ENCODE results near the gene SULT1A2. TPM values are rescaled to one million over a fixed set of nuclear protein-coding genes. Genes with fewer than 3 reads are reported as not detected.
"Not testable (repeated sequence)": the region's sequence is repeated elsewhere in the genome, so short reads cannot be mapped to it uniquely, and the experiment has no call there.

Gene SULT1A2
- total RNA-seq, 1 donor from 2014 or later: not detected

DNA sequence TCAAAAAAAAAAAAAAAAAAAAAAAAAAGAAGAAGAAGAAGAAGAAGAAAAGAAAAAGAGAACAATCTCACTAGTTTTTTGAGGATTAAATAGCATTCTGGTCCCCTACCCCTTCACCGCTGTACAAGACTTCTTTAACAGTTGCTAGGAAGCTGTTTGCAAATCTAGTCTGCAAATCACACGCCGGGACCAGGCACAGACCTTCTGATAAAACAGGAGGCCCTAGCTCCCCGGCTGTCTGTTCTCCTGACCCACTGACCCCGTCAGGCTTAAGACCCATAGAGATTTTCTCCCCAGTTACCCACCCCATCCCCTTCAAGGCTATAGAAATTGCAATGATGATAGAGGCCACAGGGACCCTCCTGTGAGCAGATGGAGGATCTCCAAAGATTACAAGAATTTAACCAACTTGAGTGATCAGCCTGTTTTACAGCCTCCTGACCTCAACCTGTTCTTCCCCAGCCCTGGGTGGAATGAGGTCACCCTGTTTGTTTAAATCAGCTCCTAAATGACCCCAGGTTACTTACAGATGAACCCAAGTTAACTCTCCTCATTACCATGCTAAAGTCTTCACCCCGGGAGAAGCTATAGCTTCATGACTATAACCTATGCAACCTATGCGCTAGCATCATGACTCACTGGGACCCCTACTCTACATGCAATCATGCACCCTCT, 24.8 kb upstream of the SULT1A2 start:
- H3K9me3 Mint-ChIP-seq: no peaks in the 10 kb centered on the region
- peaks cover 16% of the 10 kb centered on the region for H3K4me1 Mint-ChIP-seq
- ChIA-PET POLR2A (interaction anchor here (0.6 to 0.7 kb wide), 2 partner anchors 115 to 241 kb away, joined by 3 to 7 read pairs; no protein-coding TSS in a partner anchor), CTCF (no interaction called here)
- H3K27me3 Mint-ChIP-seq: peaks cover 2% of the 10 kb centered on the region
- TF ChIP-seq, protein P1, sequence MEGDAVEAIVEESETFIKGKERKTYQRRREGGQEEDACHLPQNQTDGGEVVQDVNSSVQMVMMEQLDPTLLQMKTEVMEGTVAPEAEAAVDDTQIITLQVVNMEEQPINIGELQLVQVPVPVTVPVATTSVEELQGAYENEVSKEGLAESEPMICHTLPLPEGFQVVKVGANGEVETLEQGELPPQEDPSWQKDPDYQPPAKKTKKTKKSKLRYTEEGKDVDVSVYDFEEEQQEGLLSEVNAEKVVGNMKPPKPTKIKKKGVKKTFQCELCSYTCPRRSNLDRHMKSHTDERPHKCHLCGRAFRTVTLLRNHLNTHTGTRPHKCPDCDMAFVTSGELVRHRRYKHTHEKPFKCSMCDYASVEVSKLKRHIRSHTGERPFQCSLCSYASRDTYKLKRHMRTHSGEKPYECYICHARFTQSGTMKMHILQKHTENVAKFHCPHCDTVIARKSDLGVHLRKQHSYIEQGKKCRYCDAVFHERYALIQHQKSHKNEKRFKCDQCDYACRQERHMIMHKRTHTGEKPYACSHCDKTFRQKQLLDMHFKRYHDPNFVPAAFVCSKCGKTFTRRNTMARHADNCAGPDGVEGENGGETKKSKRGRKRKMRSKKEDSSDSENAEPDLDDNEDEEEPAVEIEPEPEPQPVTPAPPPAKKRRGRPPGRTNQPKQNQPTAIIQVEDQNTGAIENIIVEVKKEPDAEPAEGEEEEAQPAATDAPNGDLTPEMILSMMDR (IDR thresholded peaks at IDR 0.05): no peak
- no peak for ATAC-seq (ENCODE audit: low read depth)
- H3K4me3 Mint-ChIP-seq: no peak overlapping the region
- no peak for DNase-seq
- H3K36me3 Mint-ChIP-seq (ENCODE audit: low read depth): no peaks in the 10 kb centered on the region
- no peak overlapping the region for H3K27ac Mint-ChIP-seq
- intact Hi-C loops (cut with micrococcal nuclease): no loop called here

DNA sequence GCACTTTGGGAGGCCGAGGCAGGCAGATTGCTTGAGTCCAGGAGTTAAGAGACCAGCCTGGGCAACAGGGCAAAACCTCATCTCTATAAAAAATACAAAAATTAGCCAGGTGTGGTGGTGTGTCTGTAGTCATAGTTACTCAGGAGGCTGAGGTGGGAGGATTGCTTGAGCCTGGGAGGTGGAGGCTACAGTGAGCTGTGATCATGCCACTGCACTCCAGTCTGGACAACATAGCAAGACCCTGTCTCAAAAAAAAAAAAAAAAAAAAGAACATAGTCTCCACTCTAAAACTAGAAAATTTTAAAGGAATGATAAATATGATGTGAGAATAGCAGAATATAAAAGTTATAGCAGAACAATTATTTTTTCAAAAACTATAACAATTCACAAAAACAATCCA, 23.5 kb upstream of the SULT1A2 start:
- H3K27me3 Mint-ChIP-seq; intact Hi-C loops (cut with micrococcal nuclease); H3K36me3 Mint-ChIP-seq (ENCODE audit: low read depth); H3K4me3 Mint-ChIP-seq; H3K9me3 Mint-ChIP-seq; H3K27ac Mint-ChIP-seq; DNase-seq; POLR2A ChIA-PET; ATAC-seq (ENCODE audit: low read depth); CTCF ChIA-PET: not testable (repeated sequence)
- H3K4me1 Mint-ChIP-seq: peaks cover 20% of the 10 kb centered on the region

DNA sequence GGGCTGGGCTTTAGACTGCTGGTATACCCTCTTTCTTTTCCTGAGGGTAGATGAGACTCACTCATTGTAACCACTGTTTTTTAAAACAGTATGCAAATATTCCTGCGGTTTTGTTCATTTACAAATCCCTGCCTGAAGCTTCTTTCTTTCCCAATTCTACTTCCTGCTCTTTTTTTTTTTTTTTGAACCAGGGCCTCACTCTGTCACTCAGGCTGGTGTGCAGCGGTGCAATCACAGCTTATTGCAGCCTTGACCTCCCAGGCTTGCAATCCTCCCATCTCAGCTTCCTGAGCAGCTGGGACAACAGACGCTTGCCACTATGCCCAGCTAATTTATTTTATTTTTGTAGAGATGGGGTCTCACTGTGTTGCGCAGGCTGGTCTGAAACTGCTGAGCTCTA, 21.0 kb upstream of the SULT1A2 start:
- no peak for ATAC-seq (ENCODE audit: low read depth)
- Mint-ChIP-seq H3K27me3 (no peaks in the 10 kb centered on the region), H3K4me3 (no peak overlapping the region), H3K27ac (no peak overlapping the region), H3K4me1 (peaks cover 18% of the 10 kb centered on the region), H3K9me3 (no peaks in the 10 kb centered on the region), H3K36me3 (ENCODE audit: low read depth) (no peaks in the 10 kb centered on the region)
- intact Hi-C loops (cut with micrococcal nuclease): loop anchor here (5.0 kb wide), 2 partner anchors 66 to 126 kb away; partner anchors contain the start of genes APOBR, CLN3 and SGF29
- no peak for DNase-seq
- ChIA-PET CTCF (no interaction called here), POLR2A (interaction anchor here (0.7 kb wide), 2 partner anchors 205 to 219 kb away, joined by 4 to 6 read pairs; partner anchors contain the start of gene ATXN2L)
- TF ChIP-seq, protein P1 (IDR thresholded peaks at IDR 0.05): no peak

DNA sequence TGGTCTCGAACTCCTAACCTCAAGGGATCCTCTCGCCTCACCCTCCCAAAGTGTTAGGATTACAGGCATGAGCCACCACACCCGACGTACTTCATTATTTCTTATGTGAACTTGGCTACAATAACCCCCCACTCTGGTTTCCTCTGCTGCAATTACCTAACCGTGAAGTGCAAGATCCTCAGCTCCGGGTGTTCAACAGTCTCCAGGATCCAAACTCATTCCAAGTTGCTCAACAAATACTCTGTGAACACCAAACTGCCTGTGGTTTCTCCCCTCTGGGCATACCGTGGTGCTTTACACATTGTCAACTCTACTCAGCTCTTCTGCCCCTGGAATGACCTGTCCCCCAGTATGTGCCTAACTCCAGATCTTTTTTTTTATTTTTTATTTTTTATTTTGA, 19.8 kb upstream of the SULT1A2 start:
- H3K27ac Mint-ChIP-seq: no peak overlapping the region
- H3K4me3 Mint-ChIP-seq: no peak overlapping the region
- CTCF ChIA-PET: no interaction called here
- H3K4me1 Mint-ChIP-seq: peaks cover 12% of the 10 kb centered on the region
- TF ChIP-seq, protein P1 (IDR thresholded peaks at IDR 0.05): no peak
- POLR2A ChIA-PET: no interaction called here
- no peaks in the 10 kb centered on the region for H3K27me3 Mint-ChIP-seq
- intact Hi-C loops (cut with micrococcal nuclease): loop anchor here (5.0 kb wide), 2 partner anchors 64 to 124 kb away; partner anchors contain the start of genes APOBR, CLN3 and SGF29
- DNase-seq: no peak
- H3K9me3 Mint-ChIP-seq: no peaks in the 10 kb centered on the region
- no peaks in the 10 kb centered on the region for H3K36me3 Mint-ChIP-seq (ENCODE audit: low read depth)
- ATAC-seq (ENCODE audit: low read depth): no peak

DNA sequence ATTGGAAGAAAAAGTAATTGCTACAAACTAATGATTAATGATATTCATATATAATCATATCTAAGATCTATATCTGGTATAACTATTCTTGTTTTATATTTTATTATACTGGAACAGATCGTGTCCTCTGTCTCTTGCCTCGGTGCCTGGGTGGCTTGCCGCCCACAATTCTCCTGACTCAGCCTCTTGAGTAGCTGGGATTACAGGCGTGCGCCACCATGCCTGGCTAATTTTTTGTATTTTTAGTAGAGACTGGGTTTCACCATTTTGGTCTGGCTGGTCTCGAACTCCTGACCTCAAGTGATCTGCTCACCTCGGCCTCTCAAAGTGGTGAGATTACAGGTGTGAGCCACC, 19.4 kb upstream of the SULT1A2 start:
- H3K27me3 Mint-ChIP-seq; POLR2A ChIA-PET; H3K4me3 Mint-ChIP-seq; ATAC-seq (ENCODE audit: low read depth); DNase-seq; CTCF ChIA-PET; H3K36me3 Mint-ChIP-seq (ENCODE audit: low read depth); H3K9me3 Mint-ChIP-seq; H3K27ac Mint-ChIP-seq: not testable (repeated sequence)
- intact Hi-C loops (cut with micrococcal nuclease): loop anchor here (5.0 kb wide), 2 partner anchors 64 to 124 kb away; partner anchors contain the start of genes APOBR, CLN3 and SGF29
- H3K4me1 Mint-ChIP-seq: peaks cover 12% of the 10 kb centered on the region

DNA sequence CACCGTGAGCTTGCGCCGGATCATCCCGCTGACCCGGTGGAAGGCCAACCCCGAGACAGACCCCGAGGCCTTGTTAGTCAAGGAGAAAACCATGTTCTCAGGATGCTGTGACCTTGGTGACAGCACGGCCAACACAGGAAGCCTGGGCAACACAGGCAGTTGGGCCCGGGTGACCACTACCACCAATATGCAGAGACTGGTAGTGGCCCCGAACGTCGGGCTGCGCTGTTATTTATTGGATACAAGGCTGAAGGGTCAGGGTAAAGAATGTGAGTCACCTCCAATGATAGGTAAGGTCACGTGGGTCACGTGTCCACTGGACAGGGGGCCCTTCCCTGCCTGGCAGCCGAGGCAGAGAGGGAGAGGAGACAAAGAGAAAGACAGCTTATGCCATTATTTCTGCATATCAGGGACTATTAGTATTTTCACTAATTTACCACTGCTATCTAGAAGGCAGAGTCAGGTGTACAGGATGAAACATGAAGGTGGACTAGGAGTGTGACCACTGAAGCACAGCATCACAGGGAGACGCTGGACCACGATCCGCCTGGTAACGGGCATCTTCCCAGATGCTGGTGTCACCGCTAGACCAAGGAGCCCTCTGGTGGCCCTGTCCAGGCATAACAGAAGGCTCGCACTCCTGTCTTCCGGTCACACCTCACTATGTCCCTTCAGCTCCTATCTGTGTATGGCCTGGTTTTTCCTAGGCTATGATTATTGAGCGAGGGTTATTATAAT, 18.8 kb upstream of the SULT1A2 start:
- ATAC-seq (ENCODE audit: low read depth); H3K27me3 Mint-ChIP-seq; DNase-seq; POLR2A ChIA-PET; H3K9me3 Mint-ChIP-seq; H3K4me3 Mint-ChIP-seq; H3K27ac Mint-ChIP-seq; CTCF ChIA-PET; H3K36me3 Mint-ChIP-seq (ENCODE audit: low read depth): not testable (repeated sequence)
- intact Hi-C loops (cut with micrococcal nuclease): loop anchor here (5.0 kb wide), 2 partner anchors 63 to 123 kb away; partner anchors contain the start of genes APOBR, CLN3 and SGF29
- peaks cover 12% of the 10 kb centered on the region for H3K4me1 Mint-ChIP-seq

DNA sequence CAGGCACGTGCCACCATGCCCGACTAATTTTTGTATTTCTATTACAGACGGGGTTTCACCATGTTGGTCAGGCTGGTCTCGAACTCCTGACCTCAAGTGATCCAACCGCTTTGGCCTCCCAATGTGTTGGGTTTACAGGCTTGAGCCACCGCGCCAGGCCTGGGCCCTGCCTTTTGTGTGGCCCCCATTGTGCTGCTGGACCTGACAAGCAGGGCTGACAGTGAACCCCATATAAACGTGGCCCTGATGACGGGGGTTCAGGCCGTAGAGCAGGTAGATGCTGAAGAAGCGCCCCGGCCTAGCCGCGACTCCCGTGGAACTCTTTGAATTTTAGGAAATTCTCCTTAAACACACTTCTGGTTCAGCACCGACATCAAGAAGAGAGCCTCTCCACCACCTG, 17.7 kb upstream of the SULT1A2 start:
- H3K27me3 Mint-ChIP-seq; H3K36me3 Mint-ChIP-seq (ENCODE audit: low read depth); H3K9me3 Mint-ChIP-seq; intact Hi-C loops (cut with micrococcal nuclease); ATAC-seq (ENCODE audit: low read depth); DNase-seq; H3K4me3 Mint-ChIP-seq; POLR2A ChIA-PET; H3K27ac Mint-ChIP-seq; CTCF ChIA-PET: not testable (repeated sequence)
- peaks cover 12% of the 10 kb centered on the region for H3K4me1 Mint-ChIP-seq

DNA sequence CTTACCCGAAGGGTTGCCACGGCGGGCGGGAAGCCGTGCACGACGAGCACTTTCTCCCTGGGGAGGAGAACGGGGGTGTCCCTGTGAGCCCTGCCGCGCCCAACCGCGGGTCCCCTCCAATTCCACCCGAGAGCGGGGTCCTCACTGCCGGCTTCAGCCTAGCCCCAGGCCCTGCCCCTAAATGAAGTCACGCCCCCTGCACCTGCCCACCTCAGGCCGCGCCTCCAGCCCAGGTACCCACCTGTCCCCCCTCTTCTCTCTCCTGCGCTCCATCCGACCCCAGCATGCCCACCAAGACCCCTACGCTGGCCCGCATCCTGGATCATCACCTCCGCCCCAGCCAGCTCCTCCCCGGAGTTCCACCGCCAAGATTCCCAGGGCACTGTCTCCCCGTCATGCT, 17.1 kb upstream of the SULT1A2 start:
- H3K27ac Mint-ChIP-seq; H3K9me3 Mint-ChIP-seq; CTCF ChIA-PET; H3K36me3 Mint-ChIP-seq (ENCODE audit: low read depth); POLR2A ChIA-PET; H3K4me3 Mint-ChIP-seq; DNase-seq; intact Hi-C loops (cut with micrococcal nuclease); ATAC-seq (ENCODE audit: low read depth); H3K27me3 Mint-ChIP-seq: not testable (repeated sequence)
- peaks cover 12% of the 10 kb centered on the region for H3K4me1 Mint-ChIP-seq

DNA sequence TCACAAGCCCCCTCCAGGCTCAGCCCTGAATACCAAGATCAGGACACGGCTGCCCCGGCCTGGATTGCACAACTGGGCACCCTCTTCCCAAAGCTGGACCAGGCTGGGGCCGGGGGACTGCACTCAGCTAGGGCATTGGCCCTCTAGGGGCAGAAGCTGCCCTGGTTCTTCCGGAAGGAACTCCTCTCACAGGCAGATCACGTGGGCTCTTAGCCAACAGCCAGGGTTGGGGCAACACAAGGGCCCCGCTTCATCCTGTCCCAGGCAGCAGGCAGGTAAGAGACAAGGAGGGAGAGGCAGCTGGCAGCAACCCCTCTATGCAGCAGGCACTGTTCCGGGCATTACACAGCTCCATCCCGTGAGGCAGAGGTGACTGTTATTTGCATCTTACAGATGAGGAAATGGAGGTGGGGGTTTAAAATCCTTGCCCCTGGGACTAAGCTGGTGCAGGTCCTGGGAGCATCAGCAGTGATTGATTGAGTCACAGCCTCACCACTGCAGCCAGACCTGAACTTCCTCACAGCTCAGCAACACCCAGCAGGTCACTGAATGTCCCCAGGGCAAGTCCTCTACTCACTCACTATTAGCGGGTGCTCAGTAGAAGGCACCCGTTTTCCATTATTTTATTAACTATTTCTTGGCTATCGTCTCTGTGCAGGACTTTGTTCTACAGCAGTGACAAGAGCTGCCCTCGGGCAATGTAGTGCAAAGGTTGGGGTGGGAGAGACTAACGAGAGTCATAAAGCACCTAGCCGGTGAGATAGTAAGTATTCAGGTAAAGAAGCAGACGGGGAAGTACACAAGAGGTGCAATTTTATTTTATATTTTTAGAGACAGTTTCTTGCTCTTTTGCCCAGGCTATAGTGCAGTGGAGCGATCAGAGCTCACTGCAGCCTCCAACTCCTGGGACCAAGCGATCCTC, 15.8 kb upstream of the SULT1A2 start:
- CTCF ChIA-PET; H3K27me3 Mint-ChIP-seq; H3K27ac Mint-ChIP-seq; H3K4me1 Mint-ChIP-seq; H3K36me3 Mint-ChIP-seq (ENCODE audit: low read depth); intact Hi-C loops (cut with micrococcal nuclease); H3K9me3 Mint-ChIP-seq; H3K4me3 Mint-ChIP-seq; POLR2A ChIA-PET; DNase-seq: not testable (repeated sequence)
- peak; percentile 79 for ATAC-seq (ENCODE audit: low read depth)
